DOHH2 (cell line): ENCODE results near the gene NAV2.

ENCODE experiments used
- EZH2phosphoT487 ChIP-seq: fragments of 200-600 bp; sonication (generic); IDR thresholded peaks from 2 replicates; pipeline ENCODE4 v1.6.1; 2017; ENCODE audit warnings: borderline replicate concordance, mild to moderate bottlenecking, antibody characterized with exemption, low read length, moderate library complexity, mixed read lengths
- TF ChIP-seq, protein P1 (sequence below): fragments of 200-600 bp; sonication (generic); IDR thresholded peaks from one replicate; pipeline ENCODE4 v1.5.1; 2014; ENCODE audit warnings: antibody characterized with exemption, mild to moderate bottlenecking, low read depth, low read length; ENCODE audit not compliant: poor library complexity, severe bottlenecking

DNA sequence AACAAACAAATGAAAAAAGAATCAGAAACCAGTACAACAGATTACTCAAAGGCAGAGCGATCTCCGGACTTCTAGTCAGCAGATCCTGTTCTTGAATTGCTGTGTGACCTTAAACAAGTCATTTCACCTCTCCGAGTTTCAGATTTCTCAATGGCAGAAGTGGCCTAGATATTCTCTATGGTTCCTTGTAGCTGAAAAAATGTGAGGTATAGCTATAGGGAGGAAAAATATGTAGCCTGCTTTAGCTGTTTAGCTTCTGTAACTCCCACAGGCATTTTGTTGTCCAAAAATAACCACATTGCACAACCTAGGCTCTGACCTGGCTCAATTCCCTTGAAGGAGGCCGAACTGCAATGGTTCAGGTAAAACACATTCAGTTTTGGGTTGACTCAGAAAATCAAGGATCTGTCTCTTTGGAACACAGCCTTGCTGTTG lies 347.0 kb downstream of the NAV2 start:
- TF ChIP-seq, protein P1, sequence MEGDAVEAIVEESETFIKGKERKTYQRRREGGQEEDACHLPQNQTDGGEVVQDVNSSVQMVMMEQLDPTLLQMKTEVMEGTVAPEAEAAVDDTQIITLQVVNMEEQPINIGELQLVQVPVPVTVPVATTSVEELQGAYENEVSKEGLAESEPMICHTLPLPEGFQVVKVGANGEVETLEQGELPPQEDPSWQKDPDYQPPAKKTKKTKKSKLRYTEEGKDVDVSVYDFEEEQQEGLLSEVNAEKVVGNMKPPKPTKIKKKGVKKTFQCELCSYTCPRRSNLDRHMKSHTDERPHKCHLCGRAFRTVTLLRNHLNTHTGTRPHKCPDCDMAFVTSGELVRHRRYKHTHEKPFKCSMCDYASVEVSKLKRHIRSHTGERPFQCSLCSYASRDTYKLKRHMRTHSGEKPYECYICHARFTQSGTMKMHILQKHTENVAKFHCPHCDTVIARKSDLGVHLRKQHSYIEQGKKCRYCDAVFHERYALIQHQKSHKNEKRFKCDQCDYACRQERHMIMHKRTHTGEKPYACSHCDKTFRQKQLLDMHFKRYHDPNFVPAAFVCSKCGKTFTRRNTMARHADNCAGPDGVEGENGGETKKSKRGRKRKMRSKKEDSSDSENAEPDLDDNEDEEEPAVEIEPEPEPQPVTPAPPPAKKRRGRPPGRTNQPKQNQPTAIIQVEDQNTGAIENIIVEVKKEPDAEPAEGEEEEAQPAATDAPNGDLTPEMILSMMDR = no peak
- TF ChIP-seq EZH2phosphoT487 = no peak
